Measurements from ENCODE around the gene OSBPL5. TPM values are rescaled to one million over a fixed set of nuclear protein-coding genes. Genes with fewer than 3 reads are reported as not detected.

OSBPL5 gene
- total and polyA plus RNA-seq, 9 of the 15 experiments (the other 6 are each of a cell fraction or from before 2014, with no cell fraction given) = 0.06 to 14.8 (median 3.2) TPM

GRCh38 chr11:3169255-3170043 lies 4.3 kb upstream of the OSBPL5 start (continued):
- TF ChIP-seq HLTF (IDR thresholded peaks at IDR 0.05) (no peak), LEF1 (IDR thresholded peaks at IDR 0.05) (peak; percentile 89), KDM2B (CRISPR knock-in tag; IDR thresholded peaks at IDR 0.05) (no peak), CBX1 (IDR thresholded peaks at IDR 0.05; ENCODE audit: low read depth) (no peak), EGR1 (conservative IDR thresholded peaks at IDR 0.05) (peak; percentile 98), MLX (CRISPR knock-in tag; conservative IDR thresholded peaks at IDR 0.05) (no peak), MYNN (IDR thresholded peaks at IDR 0.05) (peak; percentile 82), MYNN (CRISPR knock-in tag; IDR thresholded peaks at IDR 0.05) (no peak), ZNF551 (CRISPR knock-in tag; IDR thresholded peaks at IDR 0.05) (no peak), ETS1 (conservative IDR thresholded peaks at IDR 0.05; ENCODE audit: control insufficient read depth, low read depth, low read length) (peak; percentile 71; the same call in 1 of the 2 replicates), E4F1 (CRISPR knock-in tag; IDR thresholded peaks at IDR 0.05; ENCODE audit: borderline replicate concordance) (no peak), PRPF4 (IDR thresholded peaks at IDR 0.05; ENCODE audit: insufficient read depth, low read depth, low read length, poor library complexity, severe bottlenecking) (no peak), KLF6 (CRISPR knock-in tag; IDR thresholded peaks at IDR 0.05; ENCODE audit: borderline replicate concordance) (no peak), ZBTB5 (IDR thresholded peaks at IDR 0.05) (no peak), ZNF41 (CRISPR knock-in tag; conservative IDR thresholded peaks at IDR 0.05) (no peak), RBM25 (IDR thresholded peaks at IDR 0.05; ENCODE audit: low read depth, low read length, severe bottlenecking) (no peak), MBD2 (IDR thresholded peaks at IDR 0.05; ENCODE audit: borderline replicate concordance, low read depth) (peak; percentile 85; the same call in 1 of the 2 replicates), ZNF445 (CRISPR knock-in tag; IDR thresholded peaks at IDR 0.05; ENCODE audit: low read depth) (no peak), KDM1A (IDR thresholded peaks at IDR 0.05) (peak; percentile 74 to 87)
- TF ChIP-seq, protein P1, sequence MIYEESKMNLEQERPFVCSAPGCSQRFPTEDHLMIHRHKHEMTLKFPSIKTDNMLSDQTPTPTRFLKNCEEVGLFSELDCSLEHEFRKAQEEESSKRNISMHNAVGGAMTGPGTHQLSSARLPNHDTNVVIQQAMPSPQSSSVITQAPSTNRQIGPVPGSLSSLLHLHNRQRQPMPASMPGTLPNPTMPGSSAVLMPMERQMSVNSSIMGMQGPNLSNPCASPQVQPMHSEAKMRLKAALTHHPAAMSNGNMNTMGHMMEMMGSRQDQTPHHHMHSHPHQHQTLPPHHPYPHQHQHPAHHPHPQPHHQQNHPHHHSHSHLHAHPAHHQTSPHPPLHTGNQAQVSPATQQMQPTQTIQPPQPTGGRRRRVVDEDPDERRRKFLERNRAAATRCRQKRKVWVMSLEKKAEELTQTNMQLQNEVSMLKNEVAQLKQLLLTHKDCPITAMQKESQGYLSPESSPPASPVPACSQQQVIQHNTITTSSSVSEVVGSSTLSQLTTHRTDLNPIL (CRISPR knock-in tag; IDR thresholded peaks at IDR 0.05) = no peak
